CD4-positive, alpha-beta memory T cell (primary cell): ENCODE data around the gene LRRIQ4. TPM values are rescaled to one million over a fixed set of nuclear protein-coding genes. Genes with fewer than 3 reads are reported as not detected.
A peak's percentile ranks its signal among the peaks of the same experiment; 100 is the strongest.

Experiments used
- CTCF ChIA-PET: fragments of 350-600 bp; sonication (Branson Sonifier 250); formaldehyde crosslinking; loops from one replicate; lab custom pipeline; 2021; ENCODE audit warnings: inconsistent platforms; ENCODE audit not compliant: partially characterized antibody; lab: Charles Lee
- POLR2A ChIA-PET: fragments of 350-600 bp; sonication (Branson Sonifier 250); formaldehyde crosslinking; loops from one replicate; lab custom pipeline; 2021; ENCODE audit not compliant: partially characterized antibody; lab: Charles Lee
- DNase-seq, 5 donors: peaks; one replicate each; pipeline versions ENCODE4 v3.0.0 to v3.0.0-alpha.2; 2020 to 2022; ENCODE audit warnings: mixed read lengths in 1 of 5
- H3K27ac ChIP-seq: one replicate; pipeline ENCODE4 v1.7.0; 2013; ENCODE audit warnings: low read depth, low read length
- H3K27me3 ChIP-seq: 2 replicates; pipeline ENCODE4 v1.7.0; 2013; ENCODE audit warnings: mild to moderate bottlenecking, low read length, moderate library complexity; ENCODE audit not compliant: insufficient read depth
- H3K36me3 ChIP-seq: 2 replicates; pipeline ENCODE4 v1.7.0; 2013; ENCODE audit warnings: mild to moderate bottlenecking, low read length, moderate library complexity; ENCODE audit not compliant: insufficient read depth
- H3K4me1 ChIP-seq: 2 replicates; pipeline ENCODE4 v1.7.0; 2013; ENCODE audit warnings: mild to moderate bottlenecking, low read length, moderate library complexity; ENCODE audit not compliant: insufficient read depth
- H3K4me3 ChIP-seq, 2 donors: one replicate each; pipeline ENCODE4 v1.7.0; 2013; ENCODE audit warnings: low read length in 2 of 2, mild to moderate bottlenecking in 1 of 2
- H3K9me3 ChIP-seq, 2 donors: one replicate each; pipeline ENCODE4 v1.7.0; 2013; ENCODE audit warnings: low read length in 2 of 2, control low read depth in 1 of 2; ENCODE audit not compliant: control insufficient read depth in 1 of 2
- H3K27ac Mint-ChIP-seq, 7 donors: one replicate each; pipeline ENCODE4 v1.8.0; 2020 to 2021; ENCODE audit warnings: mixed read lengths in 7 of 7, mild to moderate bottlenecking in 6 of 7, inconsistent platforms in 3 of 7, moderate library complexity in 3 of 7
- H3K27me3 Mint-ChIP-seq, 2 donors: one replicate each; pipeline ENCODE4 v1.8.0; 2020 to 2021; ENCODE audit warnings: mixed read lengths in 2 of 2
- H3K36me3 Mint-ChIP-seq, 2 donors: one replicate each; pipeline ENCODE4 v1.8.0; 2020 to 2021; ENCODE audit warnings: mixed read lengths in 2 of 2, inconsistent platforms in 1 of 2, mild to moderate bottlenecking in 1 of 2
- H3K4me1 Mint-ChIP-seq, 4 donors: one replicate each; pipeline ENCODE4 v1.8.0; 2020 to 2021; ENCODE audit warnings: mixed read lengths in 4 of 4, mild to moderate bottlenecking in 1 of 4
- H3K4me3 Mint-ChIP-seq, 8 donors: one replicate each; pipeline ENCODE4 v1.8.0; 2020 to 2021; ENCODE audit warnings: mixed read lengths in 8 of 8, mild to moderate bottlenecking in 7 of 8, moderate library complexity in 6 of 8, inconsistent platforms in 3 of 8
- H3K9me3 Mint-ChIP-seq, 8 donors: one replicate each; pipeline ENCODE4 v1.8.0; 2020 to 2021; ENCODE audit warnings: mixed read lengths in 8 of 8, mild to moderate bottlenecking in 5 of 8, inconsistent platforms in 3 of 8, moderate library complexity in 1 of 8
- intact Hi-C: fragments of 100-400 bp; cut with micrococcal nuclease; formaldehyde crosslinking; loops from one replicate; pipeline ENCODE4 v1.15.1; 2023
- polyA plus RNA-seq, 2 donors: library from polyadenylated mRNA; unstranded; fragments of 300-500 nt; fragmentation: Illumina TruSeq; gene quantifications; one replicate each; pipeline ENCODE4 v1.2.3, GENCODE V29; 2021
- total RNA-seq, 2 experiments: library from RNA; stranded (reverse); gene quantifications; one replicate each; pipeline ENCODE4 v1.2.3, GENCODE V29; 2021

The LRRIQ4 gene
- total and polyA plus RNA-seq, 4 experiments from 2014 or later, result not detected

DNA sequence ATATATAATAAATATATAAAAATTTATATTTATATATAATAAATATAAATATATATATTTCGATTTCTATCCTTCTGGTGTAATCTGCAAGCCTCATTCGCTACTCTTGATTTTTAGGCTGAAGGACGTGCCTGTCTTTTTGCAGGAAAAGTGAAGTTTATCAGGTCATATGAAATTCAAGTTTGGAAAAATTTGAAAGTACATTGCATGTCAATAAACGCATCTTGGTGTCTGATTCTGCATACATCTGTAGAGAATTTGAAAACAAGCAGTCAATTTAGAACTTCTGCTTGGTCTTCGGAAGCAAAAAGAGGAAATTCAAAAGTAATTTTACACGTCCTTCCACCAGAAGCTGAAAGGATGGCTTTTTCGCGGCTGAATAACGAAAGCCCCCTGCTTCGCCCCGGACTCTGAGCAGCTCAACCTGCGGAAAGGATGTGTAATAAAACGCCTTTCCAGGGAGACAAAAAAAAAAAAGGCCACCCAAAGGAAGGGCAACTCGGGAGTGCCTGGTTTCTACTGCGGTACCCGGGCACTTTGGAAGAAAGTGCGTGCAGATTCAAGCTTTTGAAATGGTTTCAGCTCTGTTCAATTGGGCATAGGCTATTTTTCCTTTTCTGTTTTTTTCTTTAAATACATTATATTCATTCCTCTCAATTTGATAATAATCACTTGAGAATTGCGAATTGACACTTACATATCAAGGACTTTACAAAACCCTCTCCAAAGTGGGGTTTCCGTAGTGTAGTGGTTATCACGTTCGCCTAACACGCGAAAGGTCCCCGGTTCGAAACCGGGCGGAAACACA lies 41.0 kb upstream of the LRRIQ4 start:
- CTCF ChIA-PET, result interaction anchor here (0.7 to 3.7 kb wide), 7 partner anchors 8 to 1040 kb away, joined by 3 to 37 read pairs (median 3); partner anchors contain the start of genes SEC62 and TERC
- Histone ChIP-seq H3K4me1 (peaks cover 29% of the 10 kb centered on the region), H3K27me3 (no peaks in the 10 kb centered on the region), H3K9me3 (no peaks in the 10 kb centered on the region), H3K4me3 (peak overlapping the region; percentile 83 to 94), H3K27ac (peak overlapping the region; percentile 99), H3K36me3 (peaks cover 8% of the 10 kb centered on the region)
- Mint-ChIP-seq H3K27ac (peak overlapping the region; percentile 98 to 100 (median 99)), H3K4me3 (peak overlapping the region; percentile 92 to 99 (median 98)), H3K36me3 (peaks cover 13 to 46% of the 10 kb centered on the region in 2 donors), H3K9me3 (peaks cover 0 to 12% (median 0%) of the 10 kb centered on the region in 8 donors), H3K27me3 (peaks cover 0 to 11% of the 10 kb centered on the region in 2 donors), H3K4me1 (peaks cover 22 to 65% (median 34%) of the 10 kb centered on the region in 4 donors)
- intact Hi-C loops, result loop anchor here (1.0 to 5.0 kb wide), 5 partner anchors 109 to 1137 kb away; partner anchors contain the start of genes EIF5A2, MECOM, PHC3 and SKIL
- DNase-seq, result peak; percentile 74 to 86 (median 83)
- POLR2A ChIA-PET, result interaction anchor here (0.7 to 3.7 kb wide), 16 partner anchors 9 to 1539 kb away, joined by 3 to 120 read pairs (median 8); partner anchors contain the start of genes LRRC34, LRRIQ4, PHC3 and PRKCI

- peaks cover 0 to 11% of the 10 kb centered on the region in 2 donors for H3K27me3 Mint-ChIP-seq
- Histone ChIP-seq H3K9me3 (no peaks in the 10 kb centered on the region), H3K36me3 (peaks cover 9% of the 10 kb centered on the region), H3K27ac (peak overlapping the region; percentile 99), H3K27me3 (no peaks in the 10 kb centered on the region), H3K4me3 (peak overlapping the region; percentile 83 to 94), H3K4me1 (peaks cover 31% of the 10 kb centered on the region)
- DNase-seq, result no peak
- POLR2A ChIA-PET, result interaction anchor here (0.7 to 3.7 kb wide), 20 partner anchors 9 to 1539 kb away, joined by 3 to 120 read pairs (median 6); partner anchors contain the start of genes LRRC34, LRRIQ4, PHC3 and PRKCI
- CTCF ChIA-PET, result interaction anchor here (0.7 to 3.7 kb wide), 10 partner anchors 9 to 1040 kb away, joined by 3 to 37 read pairs (median 3); partner anchors contain the start of genes SEC62 and TERC
- H3K9me3 Mint-ChIP-seq, result peaks cover 0 to 12% (median 0%) of the 10 kb centered on the region in 8 donors
- peaks cover 20 to 52% of the 10 kb centered on the region in 2 donors for H3K36me3 Mint-ChIP-seq
- H3K4me3 Mint-ChIP-seq, result peak overlapping the region; percentile 92 to 99 (median 98)
- intact Hi-C loops, result loop anchor here (1.0 to 5.0 kb wide), 5 partner anchors 110 to 1136 kb away; partner anchors contain the start of genes EIF5A2, MECOM, PHC3 and SKIL
- H3K27ac Mint-ChIP-seq, result peak overlapping the region; percentile 98 to 100 (median 99)
- peaks cover 24 to 72% (median 38%) of the 10 kb centered on the region in 4 donors for H3K4me1 Mint-ChIP-seq
These were observed 40.3 kb upstream of the LRRIQ4 start for GRCh38 chr3:169772305-169772896.

- H3K9me3 Mint-ChIP-seq, result peaks cover 0 to 12% (median 0%) of the 10 kb centered on the region in 8 donors
- POLR2A ChIA-PET, result interaction anchor here (0.6 to 3.7 kb wide), 18 partner anchors 10 to 1538 kb away, joined by 3 to 120 read pairs (median 6); partner anchors contain the start of genes LRRC34, LRRIQ4, PHC3 and PRKCI
- intact Hi-C loops, result loop anchor here (1.0 to 5.0 kb wide), 8 partner anchors 8 to 1136 kb away; partner anchors contain the start of genes EIF5A2, LRRC34, LRRIQ4 and MECOM
- Histone ChIP-seq H3K36me3 (peaks cover 12% of the 10 kb centered on the region), H3K27ac (peak within 1 kb of the TSS; percentile 99), H3K4me1 (peaks cover 36% of the 10 kb centered on the region), H3K9me3 (no peaks in the 10 kb centered on the region), H3K27me3 (no peaks in the 10 kb centered on the region), H3K4me3 (peak within 1 kb of the TSS; percentile 83 to 94)
- H3K27ac Mint-ChIP-seq, result peak within 1 kb of the TSS; percentile 98 to 100 (median 99)
- peaks cover 0 to 11% of the 10 kb centered on the region in 2 donors for H3K27me3 Mint-ChIP-seq
- H3K4me1 Mint-ChIP-seq, result peaks cover 26 to 70% (median 43%) of the 10 kb centered on the region in 4 donors
- DNase-seq, result peak; percentile 92 to 95 (median 94)
- CTCF ChIA-PET, result interaction anchor here (0.7 to 3.7 kb wide), 7 partner anchors 10 to 1039 kb away, joined by 3 to 37 read pairs (median 3); partner anchors contain the start of gene TERC
- H3K36me3 Mint-ChIP-seq, result peaks cover 22 to 58% of the 10 kb centered on the region in 2 donors
- peak within 1 kb of the TSS; percentile 92 to 99 (median 98) for H3K4me3 Mint-ChIP-seq
These were observed 39.5 kb upstream of the LRRIQ4 start, which contains the start of gene MYNN for GRCh38 chr3:169772897-169773816. Gene MYNN (plus strand): TSS chr3:169773396. CDS start chr3:169774296, 900 bp downstream.

- H3K4me3 ChIP-seq, result peak overlapping the region in 1 of 2 donors; percentile 94
- Mint-ChIP-seq H3K27ac (peak overlapping the region; percentile 98 to 100 (median 99)), H3K27me3 (peaks cover 0 to 11% of the 10 kb centered on the region in 2 donors), H3K36me3 (peaks cover 27 to 66% of the 10 kb centered on the region in 2 donors), H3K4me3 (peak overlapping the region; percentile 92 to 99 (median 98)), H3K4me1 (peaks cover 32 to 77% (median 48%) of the 10 kb centered on the region in 4 donors), H3K9me3 (peaks cover 0 to 12% (median 0%) of the 10 kb centered on the region in 8 donors)
- peak overlapping the region; percentile 99 for H3K27ac ChIP-seq
- peaks cover 14% of the 10 kb centered on the region for H3K36me3 ChIP-seq
- DNase-seq, result peak in 1 of 5 donors; percentile 24
- H3K9me3 ChIP-seq, result no peaks in the 10 kb centered on the region
- H3K27me3 ChIP-seq, result no peaks in the 10 kb centered on the region
- ChIA-PET CTCF (interaction anchor here (3.7 kb wide), 1 partner anchor 11 kb away, joined by 37 read pairs; the partner anchor contains the start of gene TERC), POLR2A (interaction anchor here (1.0 to 3.7 kb wide), 5 partner anchors 11 to 407 kb away, joined by 4 to 120 read pairs (median 18); partner anchors contain the start of genes LRRC34, LRRIQ4, PHC3 and SEC62)
- intact Hi-C loops, result loop anchor here (5.0 kb wide), 2 partner anchors 112 to 258 kb away; partner anchors contain the start of gene MECOM
- H3K4me1 ChIP-seq, result peaks cover 38% of the 10 kb centered on the region
These were observed 38.5 kb upstream of the LRRIQ4 start for GRCh38 chr3:169774186-169774585.

DNA sequence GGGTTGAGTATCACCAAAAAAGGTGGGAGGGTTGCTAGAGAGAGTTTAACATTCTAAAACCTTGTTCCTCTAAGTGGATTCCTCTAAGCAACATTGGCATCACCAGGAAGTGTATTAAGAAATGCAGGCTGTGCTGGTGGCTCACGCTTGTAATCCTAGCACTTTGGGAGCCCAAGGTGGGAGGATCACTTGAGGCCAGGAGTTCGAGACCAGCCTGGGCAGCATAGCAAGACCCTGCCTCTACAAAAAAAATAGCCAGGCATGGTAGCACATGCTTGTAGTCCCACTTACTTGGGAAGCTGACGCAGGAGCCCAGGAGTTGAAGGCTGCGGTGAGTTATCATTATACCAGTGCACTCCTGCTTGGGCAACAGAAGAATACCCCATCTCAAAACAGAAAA lies 34.8 kb upstream of the LRRIQ4 start:
- Mint-ChIP-seq H3K27ac (peak overlapping the region in 3 of 7 donors; percentile 12 to 53 (median 14)), H3K36me3 (peaks cover 50 to 80% of the 10 kb centered on the region in 2 donors), H3K4me3 (peak overlapping the region in 1 of 8 donors; percentile 17), H3K4me1 (peaks cover 41 to 80% (median 64%) of the 10 kb centered on the region in 4 donors), H3K9me3 (no peaks in the 10 kb centered on the region), H3K27me3 (no peaks in the 10 kb centered on the region)
- ChIA-PET POLR2A (interaction anchor here (1.2 kb wide), 1 partner anchor 13 kb away, joined by 5 read pairs; the partner anchor contains the start of gene TERC), CTCF (no interaction called here)
- Histone ChIP-seq H3K36me3 (peaks cover 25% of the 10 kb centered on the region), H3K4me1 (peaks cover 59% of the 10 kb centered on the region), H3K4me3 (no peak overlapping the region), H3K27me3 (no peaks in the 10 kb centered on the region), H3K27ac (no peak overlapping the region), H3K9me3 (no peaks in the 10 kb centered on the region)
- intact Hi-C loops, result no loop called here
- no peak for DNase-seq
